ENCODE results near the gene CNTN4.

GRCh38 chr3:2615080-2615479, 516.4 kb downstream of the CNTN4 start:
- TF ChIP-seq POLR2A (IDR thresholded peaks at IDR 0.05): no peak
- TF ChIP-seq CTCF (IDR thresholded peaks at IDR 0.05): no peak

Measured in breast epithelium (tissue), 3 donors.